GM19372 (cell line): Measurements from ENCODE around the gene TMEM121.
A peak's percentile ranks its signal among the peaks of the same experiment; 100 is the strongest.
"Not testable (repeated sequence)": the region's sequence is repeated elsewhere in the genome, so short reads cannot be mapped to it uniquely, and the experiment has no call there.

Experiments used
- ATAC-seq: cut with Tn5 transposase; IDR thresholded peaks from one replicate; pipeline ENCODE4 v1.9.1; 2021; ENCODE audit warnings: mild to moderate bottlenecking, low read depth, moderate library complexity; ENCODE audit not compliant: unreplicated experiment

TMEM121 gene

DNA sequence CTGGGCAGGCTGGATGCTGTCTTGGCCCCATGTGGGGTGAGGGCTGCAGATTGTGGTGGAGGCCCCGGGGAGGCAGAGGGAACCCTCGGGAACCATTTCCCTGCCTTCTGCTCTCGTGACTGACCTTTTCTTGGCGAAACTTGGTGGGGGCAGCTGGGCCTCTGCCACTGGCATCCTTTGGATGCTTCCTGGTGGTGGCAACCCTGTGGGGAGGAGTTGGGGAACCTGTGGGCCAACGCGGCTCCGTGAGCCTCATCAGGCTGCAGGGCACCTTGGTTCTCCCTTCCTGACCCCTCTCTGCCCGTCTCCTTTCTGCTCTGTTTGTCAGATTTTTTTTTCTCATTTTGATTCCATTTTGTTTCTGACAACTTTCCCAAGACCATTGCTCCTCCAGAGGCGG is 14.4 kb downstream of the TMEM121 start:
- no peak for ATAC-seq

DNA sequence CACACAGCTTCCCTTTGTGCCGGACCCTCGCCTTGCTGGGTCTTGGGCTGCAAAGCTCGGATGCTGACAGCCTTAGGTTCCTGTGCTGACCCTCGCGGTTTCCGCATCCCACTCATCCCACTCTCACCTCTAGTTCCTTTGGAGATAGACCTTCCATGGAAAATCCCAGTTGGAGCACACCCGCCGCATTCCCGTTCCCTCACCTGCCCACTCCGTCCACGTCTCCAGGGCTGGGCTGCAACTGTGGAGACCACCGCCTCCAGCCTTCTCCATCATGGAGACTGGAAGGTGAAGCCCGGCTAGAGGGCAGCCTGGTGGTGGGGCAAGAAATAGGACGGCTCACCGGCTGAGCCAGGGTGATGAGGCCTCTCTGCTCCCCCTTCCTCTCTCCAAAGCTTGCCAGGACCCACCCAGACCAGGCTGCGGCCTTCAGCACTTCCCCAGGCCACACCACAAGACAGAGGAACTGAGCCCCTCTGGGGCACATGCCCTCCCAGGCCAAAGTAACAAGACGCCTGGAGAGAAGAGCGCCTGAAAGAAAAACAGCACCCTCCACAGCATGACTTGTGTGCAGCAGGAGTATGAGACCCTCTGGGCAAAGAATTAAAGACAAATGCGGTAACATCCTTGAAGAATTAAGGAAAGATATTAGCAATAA is 15.0 kb downstream of the TMEM121 start:
- ATAC-seq = no peak

DNA sequence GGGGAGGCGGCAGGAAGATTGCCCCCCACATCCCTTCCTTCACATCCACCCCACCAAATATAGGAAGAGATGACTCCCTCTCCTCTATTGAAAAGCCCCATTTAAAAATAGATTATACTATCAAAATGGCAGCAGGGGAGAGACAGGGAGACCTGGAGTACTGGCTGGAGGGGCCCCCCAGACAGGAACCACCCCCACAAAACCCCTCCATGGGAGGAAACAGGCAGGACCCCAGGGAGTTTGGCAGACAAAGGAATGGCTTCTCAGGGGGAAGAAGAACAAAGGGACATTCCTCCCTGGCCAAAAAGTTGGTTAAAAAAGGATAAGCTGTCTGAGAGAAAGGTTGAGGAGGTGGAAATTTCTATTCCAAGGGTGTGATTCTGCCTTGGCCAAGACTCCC is 19.3 kb downstream of the TMEM121 start:
- not testable (repeated sequence) for ATAC-seq

DNA sequence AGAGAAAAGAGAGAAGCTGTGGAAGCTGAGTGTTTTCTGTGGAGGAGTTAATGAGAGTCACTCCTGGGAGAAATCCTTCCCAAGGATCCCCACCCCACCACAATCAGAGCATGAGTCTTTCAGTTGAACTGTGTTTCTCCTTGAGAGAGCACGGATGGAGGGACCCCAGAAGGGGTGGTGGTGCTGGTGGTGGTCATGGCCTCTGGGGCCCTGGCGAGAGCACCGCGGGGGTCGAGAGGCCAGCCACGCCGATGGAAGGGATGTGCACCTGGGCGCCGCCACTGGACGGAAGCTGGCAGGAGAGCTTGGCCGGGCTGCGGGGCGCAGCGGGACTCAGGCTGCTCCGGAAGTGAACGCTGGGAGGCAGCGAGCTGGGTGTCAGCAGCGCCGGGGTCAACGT is 20.0 kb downstream of the TMEM121 start:
- not testable (repeated sequence) for ATAC-seq

DNA sequence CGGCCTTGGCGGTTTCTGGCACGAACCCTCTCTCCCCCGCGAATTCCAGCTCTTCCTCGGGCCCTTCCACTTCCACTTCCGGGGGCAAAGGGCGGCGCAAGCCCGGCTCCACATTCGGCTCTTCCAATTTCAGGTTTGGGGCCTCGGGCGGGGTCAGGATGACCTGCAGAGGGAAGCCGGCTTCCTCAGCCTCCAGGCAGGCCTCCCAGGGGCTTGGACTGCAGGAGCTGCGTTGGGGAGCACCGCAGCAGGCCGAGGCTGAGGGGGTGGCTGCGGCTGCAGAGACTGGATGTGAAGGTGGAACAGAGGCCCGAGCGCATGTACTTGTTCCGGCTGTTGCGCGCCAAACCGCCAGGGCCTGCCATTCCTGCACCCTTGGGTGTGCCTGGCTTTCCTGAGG is 20.7 kb downstream of the TMEM121 start:
- not testable (repeated sequence) for ATAC-seq

DNA sequence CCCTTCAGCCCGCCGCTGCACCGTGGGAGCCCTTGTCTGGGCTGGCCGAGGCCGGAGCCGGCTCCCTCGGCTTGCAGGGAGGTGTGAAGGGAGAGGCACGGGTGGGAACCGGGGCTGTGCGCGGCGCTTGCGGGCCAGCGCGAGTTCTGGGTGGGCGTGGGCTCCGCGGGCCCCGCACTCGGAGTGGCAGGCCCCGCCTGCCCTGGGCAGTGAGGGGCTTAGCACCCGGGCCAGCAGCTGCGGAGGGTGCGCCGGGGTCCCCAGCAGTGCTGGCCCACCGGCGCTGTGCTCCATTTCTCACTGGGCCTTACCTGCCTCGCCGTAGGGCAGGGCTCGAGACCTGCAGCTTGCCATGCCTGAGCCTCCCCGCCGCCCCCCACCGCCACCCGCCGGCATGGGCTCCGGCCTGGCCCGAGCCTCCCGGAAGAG is 21.4 kb downstream of the TMEM121 start:
- ATAC-seq = no peak

DNA sequence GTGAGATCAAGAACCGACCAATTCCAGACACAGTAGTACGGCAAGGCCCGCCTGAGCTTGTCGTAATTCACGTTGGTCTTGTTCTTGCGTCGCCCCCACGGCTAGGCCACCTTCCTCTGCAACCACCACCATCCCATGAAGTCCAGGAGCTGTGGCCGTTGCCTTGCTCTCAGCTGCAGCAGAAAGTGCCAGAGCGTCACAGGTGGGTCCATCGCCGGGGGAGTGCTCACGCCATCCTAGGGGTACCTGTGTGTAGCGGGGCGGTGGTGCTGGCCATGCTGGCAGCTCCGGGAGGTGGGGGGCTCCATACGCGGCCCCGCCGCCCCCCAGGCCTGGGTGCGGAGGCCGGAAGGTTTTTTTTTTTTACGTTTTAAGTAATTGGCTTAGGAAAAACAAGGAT is 23.1 kb downstream of the TMEM121 start:
- ATAC-seq = no peak

DNA sequence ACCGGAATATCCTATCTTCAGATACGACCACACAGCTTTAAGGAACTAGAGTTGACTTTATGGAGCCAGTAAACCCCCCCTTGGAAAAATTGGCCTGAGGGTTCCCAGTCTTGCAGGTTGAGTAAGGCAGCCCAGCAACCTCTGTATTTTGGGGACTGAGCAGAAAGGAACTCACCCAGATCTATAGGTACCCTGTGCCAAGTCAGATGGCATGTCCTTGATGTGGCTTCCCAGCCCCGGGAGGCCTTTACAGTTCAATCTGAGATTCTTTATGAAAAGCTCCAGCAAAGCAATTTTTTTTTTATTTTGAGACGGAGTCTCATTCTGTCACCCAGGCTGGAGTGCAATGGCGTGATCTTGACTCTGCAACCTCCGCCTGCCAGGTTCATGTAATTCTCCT is 27.6 kb downstream of the TMEM121 start:
- no peak for ATAC-seq

DNA sequence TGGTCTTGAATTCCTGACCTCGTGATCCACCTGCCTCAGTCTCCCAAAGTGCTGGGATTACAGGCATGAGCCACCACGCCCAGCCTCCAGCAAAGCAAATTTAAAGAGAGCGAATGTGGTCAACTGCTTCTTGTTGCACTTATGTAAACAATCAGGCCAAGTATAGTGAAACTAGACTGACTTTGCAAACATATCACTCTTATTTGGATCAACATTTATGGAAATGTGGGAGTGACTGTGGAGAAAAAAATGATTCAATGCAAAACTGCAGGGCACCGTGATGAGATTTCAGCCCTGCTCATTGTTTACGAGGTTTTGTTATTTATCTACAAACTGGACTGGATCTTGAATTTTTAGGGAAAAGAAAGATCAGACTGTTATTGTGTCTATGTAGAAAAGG is 28.1 kb downstream of the TMEM121 start:
- ATAC-seq = no peak

DNA sequence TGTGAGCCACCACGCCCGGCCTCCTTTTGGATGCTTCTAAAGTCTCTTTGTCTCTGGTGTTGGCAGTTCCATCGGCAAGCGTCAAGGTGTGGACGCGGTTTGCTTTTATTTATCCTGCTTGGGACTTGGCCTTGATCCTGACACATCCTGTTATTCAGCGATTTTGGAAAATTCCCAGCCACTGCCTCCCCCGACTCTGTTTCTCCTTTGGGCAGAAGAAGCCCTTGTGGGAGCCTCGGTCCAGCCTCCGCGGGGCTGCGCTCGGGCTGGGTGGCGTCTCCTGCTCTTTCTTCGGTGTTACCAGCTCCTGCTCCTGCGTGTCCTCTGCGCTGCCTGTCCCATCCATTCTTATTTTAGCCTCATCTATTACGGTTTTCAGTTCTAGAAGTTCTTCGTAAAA is 31.3 kb downstream of the TMEM121 start:
- not testable (repeated sequence) for ATAC-seq

DNA sequence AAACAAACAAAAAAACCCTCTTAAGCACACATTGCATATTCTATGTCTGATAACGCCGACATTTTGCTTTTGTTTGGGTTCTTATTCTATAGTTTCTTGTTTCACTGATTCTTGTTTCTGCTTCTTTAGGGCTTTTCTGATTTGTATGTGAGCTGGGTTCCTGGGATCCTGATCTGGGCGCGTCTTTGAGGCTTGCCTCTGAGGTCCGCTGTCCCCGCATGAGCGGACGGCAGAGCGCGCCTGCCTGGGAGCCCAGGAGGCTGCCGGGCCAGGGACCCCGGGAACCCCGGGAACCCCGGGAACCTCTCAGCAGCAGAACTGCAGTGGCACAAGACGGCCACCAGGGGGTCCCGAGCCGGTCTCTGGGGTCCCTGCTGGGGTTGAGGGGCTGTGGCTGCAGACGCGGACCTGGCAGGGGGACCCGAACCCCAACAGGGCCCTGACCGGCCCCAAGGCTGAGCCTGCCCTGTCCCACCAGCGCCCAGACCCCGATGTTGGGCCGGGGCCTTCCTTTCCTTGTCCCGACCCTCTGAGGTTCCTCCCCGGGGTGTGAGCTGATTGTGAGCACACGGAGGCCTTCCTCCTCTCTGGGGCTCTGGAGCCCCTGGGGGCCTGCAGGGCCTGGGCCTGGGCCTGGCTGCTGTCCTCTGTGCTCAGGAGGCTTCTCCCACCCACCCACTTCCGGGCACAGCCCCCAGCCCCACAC is 32.2 kb downstream of the TMEM121 start:
- ATAC-seq = not testable (repeated sequence)

DNA sequence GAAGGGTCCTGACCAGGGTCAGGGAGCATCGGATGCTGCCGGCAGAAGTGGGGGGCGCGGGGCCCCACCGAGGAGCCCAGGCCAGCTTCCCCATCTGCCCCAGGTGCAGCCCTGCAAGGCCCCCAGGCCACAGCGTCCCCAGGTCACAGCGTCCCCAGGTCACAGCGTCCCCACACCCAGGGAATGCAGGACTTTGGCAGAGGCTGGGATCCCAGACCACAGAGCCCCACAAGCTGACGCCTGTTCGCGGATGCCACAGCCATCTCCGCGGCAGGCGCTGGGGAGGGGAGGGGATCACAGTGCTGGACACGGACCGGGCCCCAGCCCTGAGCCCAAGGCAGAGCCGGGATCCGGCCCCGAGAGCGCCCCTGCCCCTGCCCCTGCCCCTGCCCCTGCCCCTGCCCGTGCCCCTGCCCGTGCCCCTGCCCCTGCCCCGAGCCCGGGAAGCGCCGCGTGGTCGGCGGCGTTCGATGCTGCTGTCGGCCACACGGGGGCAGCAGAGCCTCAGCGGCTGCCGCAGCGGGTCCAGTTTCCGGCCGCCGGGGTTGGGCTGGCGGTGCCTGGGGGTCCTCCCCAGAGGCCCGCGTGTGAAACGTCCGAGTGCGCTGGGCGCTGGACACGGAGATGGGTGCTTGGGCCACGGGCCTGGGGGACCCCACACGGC is 33.1 kb downstream of the TMEM121 start:
- peak; percentile 50 for ATAC-seq

DNA sequence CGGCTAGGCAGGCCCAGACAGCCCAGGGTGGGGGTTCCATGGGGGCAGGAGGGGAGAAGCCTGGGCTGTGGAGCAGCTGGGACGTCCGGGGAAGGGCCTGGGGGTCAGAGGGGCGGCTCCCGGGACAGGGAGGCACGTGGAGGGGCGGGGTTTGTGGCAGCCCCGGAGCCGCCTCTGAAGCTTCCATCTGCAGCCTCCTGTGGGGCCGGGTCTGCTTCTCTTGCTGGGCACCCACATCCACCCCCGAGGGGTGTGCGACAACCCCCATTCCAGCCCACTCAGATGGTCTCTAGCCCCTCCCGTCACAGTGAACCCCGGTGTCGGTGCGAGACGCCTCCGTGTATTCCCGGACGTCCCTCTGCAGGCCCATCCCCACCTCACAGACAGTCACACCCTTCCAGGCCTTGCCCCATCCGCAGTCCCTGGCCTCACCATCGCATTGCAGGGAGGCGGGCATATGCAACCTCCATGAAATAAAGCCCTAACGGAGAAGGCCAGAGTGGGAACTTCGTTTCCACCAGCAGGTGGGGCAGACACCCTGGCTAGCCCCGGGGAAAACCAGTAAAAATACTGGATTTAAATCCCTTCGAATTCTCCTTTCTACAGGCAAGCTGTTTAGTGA is 33.8 kb downstream of the TMEM121 start:
- peak; percentile 66 for ATAC-seq

DNA sequence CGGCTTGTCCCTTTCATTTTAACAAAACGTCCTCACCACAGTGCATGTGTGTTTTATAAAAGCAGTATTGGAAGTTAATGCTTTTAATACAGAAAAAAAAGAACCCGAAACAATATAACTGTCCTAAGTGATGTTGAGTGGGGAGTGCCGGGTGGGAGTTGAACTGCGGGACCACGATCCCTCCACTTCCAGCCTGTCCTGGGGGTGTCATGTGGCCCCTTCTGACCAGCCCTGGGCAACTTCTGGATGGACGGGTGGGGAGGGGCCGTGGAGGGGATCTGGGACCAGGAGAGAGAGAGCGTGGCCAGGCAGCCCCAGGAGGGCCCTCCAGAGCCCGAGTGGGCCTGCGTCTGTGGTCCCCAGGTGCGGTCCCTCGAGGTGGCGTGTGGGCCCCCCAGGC is 35.0 kb downstream of the TMEM121 start:
- ATAC-seq = not testable (repeated sequence)

DNA sequence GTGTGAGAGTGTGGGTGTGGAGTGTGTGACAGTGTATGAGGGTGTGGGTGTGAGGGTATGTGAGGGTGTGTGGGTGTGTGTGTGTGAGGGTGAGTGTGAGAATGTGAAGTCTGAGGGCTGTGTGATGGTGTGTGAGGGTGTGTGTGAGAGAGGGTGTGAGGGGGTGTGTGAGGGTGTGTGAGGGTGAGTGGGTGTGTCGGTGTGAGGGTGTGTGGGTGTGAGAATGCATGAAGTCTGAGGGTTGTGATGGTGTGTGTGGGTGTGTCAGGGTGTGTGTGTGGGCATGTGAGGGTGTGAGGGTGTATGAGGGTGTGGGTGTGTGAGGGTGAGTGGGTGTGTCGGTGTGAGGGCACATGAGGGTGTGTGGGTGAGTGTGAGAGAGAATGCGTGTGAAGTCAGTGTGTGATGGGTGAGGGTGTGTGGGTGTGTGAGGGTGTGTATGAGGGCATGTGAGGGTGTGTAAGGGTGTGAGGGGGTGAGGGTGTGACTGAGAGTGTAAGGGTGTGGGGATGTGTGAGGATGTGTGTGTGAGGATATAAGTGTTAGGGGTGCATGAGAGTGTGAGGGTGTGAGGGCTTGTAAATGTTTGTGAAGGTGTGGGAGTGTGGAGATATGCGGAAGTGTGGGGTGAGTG is 36.4 kb downstream of the TMEM121 start:
- no peak for ATAC-seq

DNA sequence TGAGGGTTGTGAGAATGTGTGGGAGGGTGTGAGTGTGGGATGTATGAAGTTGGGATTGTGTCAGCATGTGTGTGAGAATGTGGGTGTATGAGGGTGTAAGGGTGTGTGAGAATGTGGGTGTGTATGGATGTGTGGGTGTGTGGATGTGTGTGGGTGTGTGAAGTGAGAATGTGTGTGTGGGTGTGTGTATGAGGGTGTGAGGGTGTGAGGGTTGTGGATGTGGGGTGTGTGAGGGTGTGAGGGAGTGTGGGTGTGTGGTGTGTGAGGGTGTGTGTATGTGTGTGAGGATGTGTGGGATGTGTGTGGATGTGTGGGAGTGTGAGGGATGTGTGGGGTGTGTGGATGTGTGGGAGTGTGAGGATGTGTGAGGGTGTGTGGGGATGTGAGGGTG is 37.0 kb downstream of the TMEM121 start:
- no peak for ATAC-seq

DNA sequence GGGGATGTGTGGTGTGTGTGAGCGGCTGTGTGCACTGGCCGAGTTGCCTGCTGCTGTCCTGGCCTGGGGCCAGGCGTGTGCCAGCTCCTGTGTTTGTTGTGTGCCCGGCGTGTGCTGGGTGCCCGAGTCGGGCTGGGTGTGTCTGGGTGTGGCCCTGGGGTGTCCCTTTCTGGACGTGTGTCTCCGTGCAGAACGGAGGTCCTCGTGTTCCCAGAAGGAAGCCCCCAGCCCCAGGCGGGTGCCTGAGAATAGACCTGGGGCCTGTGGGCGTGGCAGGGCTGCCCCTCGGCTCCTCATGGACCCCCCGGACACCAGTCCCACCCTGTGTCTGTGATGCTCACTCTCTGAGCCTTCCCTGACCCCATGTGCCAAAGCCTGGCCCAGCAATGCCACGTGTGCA is 38.2 kb downstream of the TMEM121 start:
- ATAC-seq = not testable (repeated sequence)

DNA sequence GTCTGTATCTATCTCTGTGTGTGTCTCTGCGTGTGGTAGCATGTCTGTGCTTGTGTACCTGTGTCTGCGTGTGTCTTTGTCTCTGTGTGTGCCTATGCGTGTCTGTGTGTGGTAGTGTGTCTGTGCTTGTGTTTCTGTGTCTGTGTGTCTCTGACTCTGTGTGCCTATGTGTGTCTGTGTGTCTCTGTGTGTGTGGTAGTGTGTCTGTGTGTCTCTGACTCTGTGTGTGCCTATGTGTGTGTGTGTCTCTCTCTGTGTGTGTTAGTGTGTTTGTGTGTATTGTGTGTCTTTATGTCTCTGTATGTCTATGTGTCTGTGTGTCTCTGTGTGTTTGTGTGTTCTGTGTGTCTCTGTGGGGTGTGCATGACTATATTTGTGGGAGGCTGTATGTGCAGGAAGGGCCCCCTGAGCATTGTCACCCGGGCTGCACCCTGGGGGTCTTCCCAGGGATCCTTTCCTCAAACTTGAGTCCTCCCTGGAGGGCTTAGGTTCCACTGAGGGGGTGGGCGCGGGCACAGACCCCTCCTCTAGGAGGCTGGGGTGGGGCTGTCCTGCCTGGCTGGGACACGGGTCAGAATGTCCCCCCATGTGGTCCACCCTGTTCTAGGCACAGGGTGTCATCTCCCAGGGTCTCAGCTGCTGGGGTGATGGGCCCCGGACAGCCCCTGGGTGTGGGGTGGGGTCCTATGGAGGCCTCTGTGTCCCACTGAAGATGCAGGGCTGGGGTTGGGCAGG is 39.0 kb downstream of the TMEM121 start:
- ATAC-seq = not testable (repeated sequence)

DNA sequence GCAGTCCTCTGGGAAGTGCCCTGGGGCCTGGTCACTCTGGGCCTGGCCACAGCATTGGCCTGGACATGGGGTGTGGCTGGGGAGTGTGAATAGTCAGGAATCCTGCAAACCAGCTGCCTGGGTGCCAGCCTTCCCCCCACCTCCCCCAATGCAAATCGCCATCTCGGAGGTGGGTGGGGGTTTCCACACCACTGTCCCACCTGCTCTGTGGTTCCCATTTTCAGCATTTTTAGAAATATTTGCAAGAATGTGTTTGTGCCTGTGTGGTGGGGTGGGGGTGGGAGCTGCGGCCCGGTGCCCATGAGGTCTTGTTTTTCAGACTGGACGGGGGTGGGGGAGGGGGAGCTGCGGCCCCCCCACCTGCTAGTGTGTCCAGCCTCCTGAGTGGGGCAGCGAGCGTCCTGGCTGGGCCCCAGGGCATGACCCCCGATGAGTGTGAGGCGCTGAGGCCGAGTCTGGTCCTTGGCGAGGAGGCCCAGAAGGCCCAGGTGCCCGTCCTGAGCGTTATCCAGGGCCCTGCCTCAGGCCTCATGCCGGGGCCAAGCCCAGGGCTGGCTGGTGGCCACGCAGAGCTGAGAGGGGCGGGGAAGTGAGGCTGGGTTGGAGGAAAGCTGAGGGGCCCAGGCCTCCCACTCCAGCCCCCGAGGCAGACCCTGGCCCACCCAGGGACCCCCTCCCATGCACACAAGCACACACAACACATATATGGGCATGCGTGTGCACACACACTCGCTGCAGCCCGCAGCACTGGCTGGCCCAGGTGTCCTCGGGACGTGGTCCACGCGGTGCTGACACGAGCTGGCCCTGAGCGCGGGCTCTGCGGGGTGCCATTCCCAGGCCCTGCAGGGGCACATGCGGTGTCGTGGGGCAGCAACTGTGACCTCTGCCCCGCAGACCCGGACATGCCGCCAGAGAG is 40.1 kb downstream of the TMEM121 start:
- not testable (repeated sequence) for ATAC-seq
